ENCODE results near the gene PIP4K2A.
A peak's percentile ranks its signal among the peaks of the same experiment; 100 is the strongest.

PIP4K2A gene

DNA sequence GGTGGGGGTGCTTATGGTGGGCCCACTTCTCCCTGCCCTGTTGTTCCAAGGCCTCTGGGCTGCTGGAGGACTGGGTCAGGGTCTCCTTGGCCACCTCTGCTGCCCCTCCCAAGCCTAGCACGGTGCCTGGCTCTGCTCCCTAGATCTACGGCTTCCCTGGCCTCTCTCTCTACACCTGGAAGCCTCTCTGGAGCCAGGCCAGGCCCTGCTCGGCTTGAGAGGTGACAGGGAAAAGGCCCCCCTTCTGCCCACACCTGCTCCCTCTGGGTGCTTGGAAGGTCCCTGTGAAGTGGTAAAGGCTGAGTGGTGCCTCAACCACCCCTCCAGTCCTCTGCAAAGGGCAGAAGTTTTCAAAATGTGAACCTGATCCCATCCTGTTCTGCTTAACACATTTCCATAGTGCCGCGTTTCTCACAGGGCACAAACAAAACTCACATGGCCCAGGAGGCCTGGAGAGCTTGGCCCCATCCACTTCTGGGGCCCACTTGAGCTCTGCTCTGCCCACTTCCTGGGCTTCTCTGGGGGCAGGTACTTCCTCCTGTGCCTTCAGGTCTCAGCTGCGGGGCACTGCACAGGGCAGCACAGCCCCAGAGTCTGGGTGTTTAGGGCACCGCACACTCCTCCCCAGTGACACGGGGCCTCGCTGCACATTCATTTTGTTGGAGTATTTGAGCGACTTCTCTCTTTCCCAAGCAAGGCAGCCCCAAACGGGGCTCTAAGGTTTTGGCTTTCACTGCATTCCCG is 169.9 kb downstream of the PIP4K2A start:
- TF ChIP-seq ZNF8 (CRISPR knock-in tag; IDR thresholded peaks at IDR 0.05): no peak
- TF ChIP-seq PPARA (CRISPR knock-in tag; IDR thresholded peaks at IDR 0.05; ENCODE audit: borderline replicate concordance): no peak
- no peak for TF ChIP-seq ESRRG (CRISPR knock-in tag; IDR thresholded peaks at IDR 0.05)
- no peak for TF ChIP-seq SNAI2 (CRISPR knock-in tag; IDR thresholded peaks at IDR 0.05)
- TF ChIP-seq, protein P1, sequence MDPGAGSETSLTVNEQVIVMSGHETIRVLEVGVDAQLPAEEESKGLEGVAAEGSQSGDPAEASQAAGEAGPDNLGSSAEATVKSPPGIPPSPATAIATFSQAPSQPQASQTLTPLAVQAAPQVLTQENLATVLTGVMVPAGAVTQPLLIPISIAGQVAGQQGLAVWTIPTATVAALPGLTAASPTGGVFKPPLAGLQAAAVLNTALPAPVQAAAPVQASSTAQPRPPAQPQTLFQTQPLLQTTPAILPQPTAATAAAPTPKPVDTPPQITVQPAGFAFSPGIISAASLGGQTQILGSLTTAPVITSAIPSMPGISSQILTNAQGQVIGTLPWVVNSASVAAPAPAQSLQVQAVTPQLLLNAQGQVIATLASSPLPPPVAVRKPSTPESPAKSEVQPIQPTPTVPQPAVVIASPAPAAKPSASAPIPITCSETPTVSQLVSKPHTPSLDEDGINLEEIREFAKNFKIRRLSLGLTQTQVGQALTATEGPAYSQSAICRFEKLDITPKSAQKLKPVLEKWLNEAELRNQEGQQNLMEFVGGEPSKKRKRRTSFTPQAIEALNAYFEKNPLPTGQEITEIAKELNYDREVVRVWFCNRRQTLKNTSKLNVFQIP (CRISPR knock-in tag; IDR thresholded peaks at IDR 0.05; ENCODE audit: borderline replicate concordance, low read depth): no peak
- ATAC-seq: no peak

DNA sequence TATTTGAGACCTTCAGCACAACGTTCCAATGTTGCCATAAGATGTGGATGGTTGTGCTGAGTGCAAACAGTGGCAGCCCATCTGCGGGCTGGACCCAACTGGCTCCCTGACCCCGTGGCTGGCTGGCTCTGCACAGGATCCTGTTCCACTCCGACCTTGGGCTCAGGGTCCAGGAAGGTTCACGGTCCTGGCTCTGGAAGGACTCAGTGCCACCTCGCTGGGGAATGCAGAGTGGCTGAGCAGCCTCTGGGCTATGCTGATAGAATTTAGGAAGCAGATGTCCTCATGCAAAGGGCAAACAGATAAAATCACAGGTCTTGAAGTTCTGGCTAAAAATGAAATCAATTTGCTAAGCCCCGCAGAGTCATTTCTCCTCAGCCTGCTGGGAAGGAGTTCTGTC is 171.6 kb downstream of the PIP4K2A start:
- TF ChIP-seq ARNTL (CRISPR knock-in tag; IDR thresholded peaks at IDR 0.05; ENCODE audit: borderline replicate concordance, low read depth) (no peak), TCF4 (CRISPR knock-in tag; IDR thresholded peaks at IDR 0.05; ENCODE audit: borderline replicate concordance) (0 out of 2 replicates have a peak, but pooled peaks have one; percentile 14)
- ATAC-seq: no peak

DNA sequence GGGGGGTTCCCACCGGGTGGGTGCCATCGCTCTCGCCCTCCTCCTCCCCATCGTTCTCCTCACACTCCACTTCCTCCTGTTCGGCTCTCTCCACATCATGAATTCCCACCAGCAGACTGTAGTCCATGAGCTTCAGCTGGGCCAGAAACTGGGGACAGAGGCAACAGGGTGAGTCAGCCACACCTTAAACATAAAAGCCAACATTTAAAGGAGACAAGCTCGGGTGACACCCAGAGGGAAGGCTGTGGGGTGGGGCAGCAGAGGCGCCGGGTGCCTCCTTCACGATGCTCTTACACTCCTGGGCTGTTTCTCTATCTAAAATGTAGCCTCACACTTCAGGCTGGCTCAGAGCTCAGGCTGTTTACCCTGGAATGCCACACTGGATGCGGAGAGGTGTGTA is 172.5 kb downstream of the PIP4K2A start:
- no peak for ATAC-seq
- TF ChIP-seq ZNF565 (CRISPR knock-in tag; conservative IDR thresholded peaks at IDR 0.05; ENCODE audit: low read depth): no peak

DNA sequence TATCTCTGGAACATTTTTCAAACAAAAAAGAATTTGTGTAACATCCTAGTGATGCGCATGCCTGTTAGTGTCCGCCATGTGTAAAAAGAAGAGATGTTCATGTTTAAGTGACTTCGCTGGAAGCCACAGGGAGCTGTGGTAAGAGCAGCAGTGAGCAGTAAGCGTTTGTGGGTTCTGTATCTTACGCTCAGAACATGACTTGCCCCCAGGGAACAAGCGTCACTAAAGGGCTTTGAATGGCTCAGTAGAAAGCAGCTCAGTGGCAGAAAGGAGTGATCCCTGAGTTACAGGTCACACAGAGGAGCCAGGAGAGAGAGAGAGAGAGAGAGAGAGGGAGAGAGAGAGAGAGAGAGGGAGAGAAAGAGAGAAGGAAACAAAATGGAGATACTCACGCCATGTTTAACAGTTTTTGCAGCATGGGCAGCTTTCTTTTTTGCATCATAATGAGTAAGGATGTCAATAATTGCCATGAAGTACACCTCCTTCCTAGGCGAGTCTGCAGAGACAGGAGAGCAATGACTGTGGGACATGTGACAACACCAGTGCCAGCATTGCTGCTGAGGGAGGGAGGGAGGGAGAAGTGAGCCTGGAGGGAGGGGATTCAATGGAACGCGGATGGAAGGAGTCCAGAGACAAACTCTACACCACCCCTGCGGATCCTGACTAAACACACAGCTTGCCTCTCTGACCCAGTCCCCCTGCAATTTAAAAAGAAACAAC is 174.6 kb downstream of the PIP4K2A start:
- TF ChIP-seq, protein P1 (CRISPR knock-in tag; IDR thresholded peaks at IDR 0.05; ENCODE audit: borderline replicate concordance, low read depth): no peak
- TF ChIP-seq, protein P2, sequence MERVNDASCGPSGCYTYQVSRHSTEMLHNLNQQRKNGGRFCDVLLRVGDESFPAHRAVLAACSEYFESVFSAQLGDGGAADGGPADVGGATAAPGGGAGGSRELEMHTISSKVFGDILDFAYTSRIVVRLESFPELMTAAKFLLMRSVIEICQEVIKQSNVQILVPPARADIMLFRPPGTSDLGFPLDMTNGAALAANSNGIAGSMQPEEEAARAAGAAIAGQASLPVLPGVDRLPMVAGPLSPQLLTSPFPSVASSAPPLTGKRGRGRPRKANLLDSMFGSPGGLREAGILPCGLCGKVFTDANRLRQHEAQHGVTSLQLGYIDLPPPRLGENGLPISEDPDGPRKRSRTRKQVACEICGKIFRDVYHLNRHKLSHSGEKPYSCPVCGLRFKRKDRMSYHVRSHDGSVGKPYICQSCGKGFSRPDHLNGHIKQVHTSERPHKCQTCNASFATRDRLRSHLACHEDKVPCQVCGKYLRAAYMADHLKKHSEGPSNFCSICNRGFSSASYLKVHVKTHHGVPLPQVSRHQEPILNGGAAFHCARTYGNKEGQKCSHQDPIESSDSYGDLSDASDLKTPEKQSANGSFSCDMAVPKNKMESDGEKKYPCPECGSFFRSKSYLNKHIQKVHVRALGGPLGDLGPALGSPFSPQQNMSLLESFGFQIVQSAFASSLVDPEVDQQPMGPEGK (CRISPR knock-in tag; IDR thresholded peaks at IDR 0.05; ENCODE audit: borderline replicate concordance): no peak
- no peak for TF ChIP-seq PPARA (CRISPR knock-in tag; IDR thresholded peaks at IDR 0.05; ENCODE audit: borderline replicate concordance)
- no peak for ATAC-seq

DNA sequence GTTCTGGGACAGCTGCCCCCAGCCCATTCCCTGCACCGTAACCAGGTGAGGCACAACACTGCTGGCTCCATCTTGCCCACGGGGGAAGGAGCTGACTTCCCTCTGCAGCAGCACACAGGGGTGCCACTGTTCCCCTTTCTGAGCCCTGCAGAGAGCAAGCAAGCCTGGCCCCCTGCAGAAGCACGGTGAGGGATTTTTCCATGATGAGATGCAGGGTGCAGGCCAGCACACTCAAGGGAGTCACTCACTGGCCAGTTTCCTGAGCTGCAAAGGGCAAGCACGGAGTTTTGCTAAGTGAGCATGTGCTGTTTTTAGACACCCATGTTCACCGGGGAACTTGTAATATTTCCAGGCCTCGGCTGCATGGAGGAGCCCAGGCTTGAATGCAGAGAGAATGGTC is 176.6 kb downstream of the PIP4K2A start:
- no peak for TF ChIP-seq TCF4 (CRISPR knock-in tag; IDR thresholded peaks at IDR 0.05; ENCODE audit: borderline replicate concordance)
- TF ChIP-seq, protein P1 (CRISPR knock-in tag; IDR thresholded peaks at IDR 0.05; ENCODE audit: borderline replicate concordance, low read depth): no peak
- no peak for TF ChIP-seq ZNF8 (CRISPR knock-in tag; IDR thresholded peaks at IDR 0.05)
- no peak for TF ChIP-seq ZFP30 (CRISPR knock-in tag; IDR thresholded peaks at IDR 0.05)
- TF ChIP-seq, protein P3, sequence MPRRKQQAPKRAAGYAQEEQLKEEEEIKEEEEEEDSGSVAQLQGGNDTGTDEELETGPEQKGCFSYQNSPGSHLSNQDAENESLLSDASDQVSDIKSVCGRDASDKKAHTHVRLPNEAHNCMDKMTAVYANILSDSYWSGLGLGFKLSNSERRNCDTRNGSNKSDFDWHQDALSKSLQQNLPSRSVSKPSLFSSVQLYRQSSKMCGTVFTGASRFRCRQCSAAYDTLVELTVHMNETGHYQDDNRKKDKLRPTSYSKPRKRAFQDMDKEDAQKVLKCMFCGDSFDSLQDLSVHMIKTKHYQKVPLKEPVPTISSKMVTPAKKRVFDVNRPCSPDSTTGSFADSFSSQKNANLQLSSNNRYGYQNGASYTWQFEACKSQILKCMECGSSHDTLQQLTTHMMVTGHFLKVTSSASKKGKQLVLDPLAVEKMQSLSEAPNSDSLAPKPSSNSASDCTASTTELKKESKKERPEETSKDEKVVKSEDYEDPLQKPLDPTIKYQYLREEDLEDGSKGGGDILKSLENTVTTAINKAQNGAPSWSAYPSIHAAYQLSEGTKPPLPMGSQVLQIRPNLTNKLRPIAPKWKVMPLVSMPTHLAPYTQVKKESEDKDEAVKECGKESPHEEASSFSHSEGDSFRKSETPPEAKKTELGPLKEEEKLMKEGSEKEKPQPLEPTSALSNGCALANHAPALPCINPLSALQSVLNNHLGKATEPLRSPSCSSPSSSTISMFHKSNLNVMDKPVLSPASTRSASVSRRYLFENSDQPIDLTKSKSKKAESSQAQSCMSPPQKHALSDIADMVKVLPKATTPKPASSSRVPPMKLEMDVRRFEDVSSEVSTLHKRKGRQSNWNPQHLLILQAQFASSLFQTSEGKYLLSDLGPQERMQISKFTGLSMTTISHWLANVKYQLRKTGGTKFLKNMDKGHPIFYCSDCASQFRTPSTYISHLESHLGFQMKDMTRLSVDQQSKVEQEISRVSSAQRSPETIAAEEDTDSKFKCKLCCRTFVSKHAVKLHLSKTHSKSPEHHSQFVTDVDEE (CRISPR knock-in tag; IDR thresholded peaks at IDR 0.05): no peak
- no peak for TF ChIP-seq RARB (CRISPR knock-in tag; IDR thresholded peaks at IDR 0.05)
- no peak for TF ChIP-seq BACH2 (CRISPR knock-in tag; IDR thresholded peaks at IDR 0.05; ENCODE audit: borderline replicate concordance)
- TF ChIP-seq SNAI2 (CRISPR knock-in tag; IDR thresholded peaks at IDR 0.05): no peak
- no peak for TF ChIP-seq TOX (CRISPR knock-in tag; IDR thresholded peaks at IDR 0.05; ENCODE audit: borderline replicate concordance)
- TF ChIP-seq, protein P4, sequence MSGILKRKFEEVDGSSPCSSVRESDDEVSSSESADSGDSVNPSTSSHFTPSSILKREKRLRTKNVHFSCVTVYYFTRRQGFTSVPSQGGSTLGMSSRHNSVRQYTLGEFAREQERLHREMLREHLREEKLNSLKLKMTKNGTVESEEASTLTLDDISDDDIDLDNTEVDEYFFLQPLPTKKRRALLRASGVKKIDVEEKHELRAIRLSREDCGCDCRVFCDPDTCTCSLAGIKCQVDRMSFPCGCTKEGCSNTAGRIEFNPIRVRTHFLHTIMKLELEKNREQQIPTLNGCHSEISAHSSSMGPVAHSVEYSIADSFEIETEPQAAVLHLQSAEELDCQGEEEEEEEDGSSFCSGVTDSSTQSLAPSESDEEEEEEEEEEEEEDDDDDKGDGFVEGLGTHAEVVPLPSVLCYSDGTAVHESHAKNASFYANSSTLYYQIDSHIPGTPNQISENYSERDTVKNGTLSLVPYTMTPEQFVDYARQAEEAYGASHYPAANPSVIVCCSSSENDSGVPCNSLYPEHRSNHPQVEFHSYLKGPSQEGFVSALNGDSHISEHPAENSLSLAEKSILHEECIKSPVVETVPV (CRISPR knock-in tag; IDR thresholded peaks at IDR 0.05): no peak
- TF ChIP-seq ZC3H10 (CRISPR knock-in tag; IDR thresholded peaks at IDR 0.05): no peak
- no peak for ATAC-seq

All from SK-N-SH treated with all-trans-retinoic acid at 6 μM for 48 hours (cell line).